Ureter (tissue), 1 donor: ENCODE data around the gene DMWD. TPM values are rescaled to one million over a fixed set of nuclear protein-coding genes. Genes with fewer than 3 reads are reported as not detected.

ENCODE experiments used
- DNase-seq: peaks from one replicate; pipeline ENCODE4 v3.0.0-alpha.2; 2020; ENCODE audit warnings: low spot score
- total RNA-seq: library from RNA; stranded (reverse); gene quantifications from one replicate; pipeline ENCODE4 v1.2.4, GENCODE V29; 2023
- donor health status: DM: yes; HTN: yes; CAD: no.

Gene DMWD
- 64.2 TPM for total RNA-seq

GRCh38 chr19:45792470-45793177, at the start of gene DMWD:
Gene DMWD, minus strand, starts transcription at chr19:45792845. Its CDS starts 89 bp downstream, at chr19:45792756.
- peak; percentile 100 for DNase-seq

DNA sequence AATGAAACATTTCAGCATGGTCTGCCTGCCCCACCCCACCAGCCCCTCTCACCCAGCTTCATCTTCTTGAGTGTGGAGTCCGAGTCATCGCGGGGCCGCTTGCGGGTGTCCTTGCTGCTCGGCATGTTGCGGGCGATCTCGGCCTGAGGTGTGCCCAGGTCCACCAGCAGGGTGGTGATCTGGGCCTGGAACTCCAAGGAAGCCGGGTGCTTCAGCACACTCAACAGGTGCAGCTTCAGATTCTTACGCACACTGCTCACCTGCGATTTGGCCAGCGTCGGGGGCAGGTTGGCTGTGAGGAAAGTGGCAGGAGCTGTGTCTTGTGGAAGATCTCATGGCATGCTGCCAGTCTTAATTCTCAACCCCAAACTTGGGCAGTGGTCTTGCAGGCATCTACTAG, 49.6 kb upstream of the DMWD start:
- no peak for DNase-seq

DNA sequence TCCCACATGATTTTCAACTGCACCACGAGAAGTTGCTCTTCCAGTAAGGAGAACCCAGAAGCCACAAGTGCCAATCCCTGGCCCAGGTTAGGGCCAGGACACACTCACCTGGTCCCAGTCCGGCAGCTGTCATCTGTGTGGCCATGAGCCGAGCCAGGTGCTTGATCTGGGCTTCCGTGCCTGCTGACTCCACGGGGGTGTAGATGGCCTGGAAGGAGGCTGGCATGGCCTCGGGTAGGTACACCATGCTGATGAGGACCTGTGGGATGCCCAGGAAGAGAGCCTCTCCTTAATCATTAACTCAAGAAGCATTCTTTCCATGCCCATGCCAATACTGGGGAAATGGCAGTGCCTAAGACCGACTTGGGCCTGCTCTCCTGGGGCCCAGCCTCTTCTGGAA, 42.3 kb upstream of the DMWD start:
- DNase-seq: no peak

GRCh38 chr19:45828945-45829344, 36.3 kb upstream of the DMWD start:
- no peak for DNase-seq

GRCh38 chr19:45828523-45828922, 35.9 kb upstream of the DMWD start:
- DNase-seq: no peak

DNA sequence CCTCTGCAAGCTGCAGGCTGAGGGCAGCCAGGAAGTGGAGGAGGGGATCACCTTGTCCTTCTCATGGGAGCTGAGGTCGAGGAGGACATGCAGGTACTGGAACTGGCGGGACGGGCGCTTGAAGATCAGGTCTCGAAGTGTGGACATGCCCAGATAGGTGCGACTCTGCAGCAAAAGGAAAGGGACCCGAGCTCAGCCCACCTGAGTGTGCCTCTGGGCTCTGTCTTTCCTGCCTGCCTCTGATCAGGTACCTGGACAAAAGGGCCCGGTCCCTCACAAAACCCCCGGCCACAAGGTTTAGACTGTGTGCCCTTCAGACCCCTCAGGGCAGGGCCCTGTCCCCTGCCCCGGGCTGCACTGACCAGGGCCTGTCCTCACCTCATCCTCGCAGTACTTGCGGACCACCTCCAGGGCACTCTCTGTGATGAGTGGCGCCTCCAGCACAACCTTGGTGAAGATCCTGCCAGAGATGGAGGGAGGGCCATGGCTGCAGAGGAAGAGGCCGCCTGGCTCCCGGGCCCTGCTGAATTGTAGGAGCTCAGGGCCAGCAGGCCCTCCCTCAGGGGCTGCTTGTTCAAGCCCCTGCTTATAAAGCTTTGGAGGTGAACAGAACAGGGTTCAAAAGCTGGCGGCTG, 34.9 kb upstream of the DMWD start:
- DNase-seq: no peak

DNA sequence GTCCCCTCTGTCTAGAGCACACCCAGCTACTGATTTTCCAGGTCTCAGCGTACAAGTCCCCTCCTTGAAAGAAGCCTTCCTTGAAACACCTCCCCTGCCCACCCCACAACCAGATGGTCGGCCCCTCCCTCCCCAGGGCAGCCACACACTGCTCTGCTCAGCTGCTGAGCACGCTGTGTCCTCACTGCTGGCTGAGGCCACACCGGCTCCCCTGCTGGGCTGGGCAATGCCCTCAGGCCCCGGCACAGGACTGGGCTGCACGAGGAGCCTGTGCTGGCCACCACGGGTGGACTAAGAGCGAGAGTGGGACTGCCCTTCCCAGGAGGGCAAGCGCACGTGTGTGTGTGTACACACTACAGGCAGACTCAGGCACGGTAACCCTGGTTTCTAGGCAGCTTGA, 34.3 kb upstream of the DMWD start:
- DNase-seq: no peak

- DNase-seq: no peak
Measured at GRCh38 chr19:45825917-45826893, 33.6 kb upstream of the DMWD start.

DNA sequence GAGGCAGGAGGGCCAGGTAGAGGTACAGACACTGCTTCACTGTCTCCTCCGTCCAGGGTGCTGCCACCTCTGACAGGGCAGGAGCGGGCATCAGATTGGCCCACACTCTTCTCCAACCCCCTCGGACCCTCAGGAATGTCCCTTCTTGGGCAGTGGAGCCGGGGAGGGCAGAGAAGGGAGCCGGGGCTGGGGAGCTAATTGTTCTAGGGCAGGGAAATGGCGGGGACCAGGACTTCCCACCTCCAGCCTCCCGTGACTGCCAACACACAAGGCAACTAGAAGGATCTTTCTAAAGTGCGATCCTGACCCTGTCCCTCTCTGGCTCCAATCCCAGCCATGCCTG, 32.6 kb upstream of the DMWD start:
- no peak for DNase-seq

DNA sequence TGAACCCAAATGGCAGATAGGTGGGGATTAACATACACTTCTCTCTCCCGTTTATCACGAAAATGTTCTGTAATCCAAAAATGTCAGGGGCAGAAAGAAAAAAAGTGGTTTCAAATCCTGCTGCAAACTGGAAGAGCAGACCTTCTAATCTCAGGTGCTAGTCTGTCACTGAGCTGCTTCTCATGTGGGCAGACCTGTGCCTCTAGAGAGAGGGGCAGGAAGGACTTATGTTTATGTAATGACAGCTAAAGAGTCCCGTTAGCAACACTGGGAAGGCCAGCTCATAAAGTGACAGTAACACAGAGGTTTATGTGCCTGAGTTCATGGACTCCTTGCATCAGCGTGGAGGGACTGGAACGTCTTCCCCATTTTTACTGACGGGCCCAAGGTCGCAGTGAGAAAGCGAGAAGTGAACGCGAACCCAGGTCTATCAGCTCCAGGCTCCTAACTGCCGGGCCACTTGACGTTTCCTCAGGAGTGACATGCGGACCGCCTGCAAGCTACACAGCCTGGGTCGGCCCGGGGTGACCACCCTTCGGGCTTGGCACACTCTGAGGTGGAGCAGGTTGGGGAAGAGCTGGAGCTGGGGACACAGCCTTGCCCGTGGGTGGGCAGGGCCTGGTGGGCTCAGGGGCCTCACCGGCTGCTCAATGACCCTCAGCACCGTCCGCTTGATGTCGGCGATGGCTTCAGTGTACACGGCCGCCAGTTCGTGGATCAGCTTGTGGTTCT, 32.1 kb upstream of the DMWD start:
- DNase-seq: no peak

GRCh38 chr19:45824041-45824471, 31.4 kb upstream of the DMWD start:
- DNase-seq: no peak

GRCh38 chr19:45823182-45823581, 30.5 kb upstream of the DMWD start:
- DNase-seq: no peak

- DNase-seq: no peak
Measured at GRCh38 chr19:45822716-45823115, 30.1 kb upstream of the DMWD start.

- DNase-seq: no peak
Measured at GRCh38 chr19:45821570-45821969, 28.9 kb upstream of the DMWD start.

DNA sequence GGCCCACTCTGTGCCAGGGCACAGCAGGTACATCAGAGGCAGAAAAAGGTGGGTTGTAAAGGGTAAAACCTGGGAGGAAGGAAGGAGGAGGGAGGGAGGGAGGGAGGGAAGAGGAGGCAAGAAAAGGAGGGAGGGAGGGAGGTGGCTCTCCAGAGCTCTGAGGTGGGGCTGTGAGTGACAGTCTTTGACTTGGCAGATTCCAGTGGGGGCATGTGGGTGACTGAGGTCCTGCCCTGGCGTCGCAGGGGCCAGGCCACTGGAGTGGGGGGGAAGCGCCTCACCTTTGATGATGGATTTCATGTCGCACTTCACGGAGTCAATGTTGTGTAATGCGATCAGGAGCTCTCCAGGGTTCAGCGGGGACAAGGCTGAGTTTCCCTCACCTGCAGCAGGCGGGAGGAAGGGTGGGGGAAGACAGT, 28.5 kb upstream of the DMWD start:
- no peak for DNase-seq

DNA sequence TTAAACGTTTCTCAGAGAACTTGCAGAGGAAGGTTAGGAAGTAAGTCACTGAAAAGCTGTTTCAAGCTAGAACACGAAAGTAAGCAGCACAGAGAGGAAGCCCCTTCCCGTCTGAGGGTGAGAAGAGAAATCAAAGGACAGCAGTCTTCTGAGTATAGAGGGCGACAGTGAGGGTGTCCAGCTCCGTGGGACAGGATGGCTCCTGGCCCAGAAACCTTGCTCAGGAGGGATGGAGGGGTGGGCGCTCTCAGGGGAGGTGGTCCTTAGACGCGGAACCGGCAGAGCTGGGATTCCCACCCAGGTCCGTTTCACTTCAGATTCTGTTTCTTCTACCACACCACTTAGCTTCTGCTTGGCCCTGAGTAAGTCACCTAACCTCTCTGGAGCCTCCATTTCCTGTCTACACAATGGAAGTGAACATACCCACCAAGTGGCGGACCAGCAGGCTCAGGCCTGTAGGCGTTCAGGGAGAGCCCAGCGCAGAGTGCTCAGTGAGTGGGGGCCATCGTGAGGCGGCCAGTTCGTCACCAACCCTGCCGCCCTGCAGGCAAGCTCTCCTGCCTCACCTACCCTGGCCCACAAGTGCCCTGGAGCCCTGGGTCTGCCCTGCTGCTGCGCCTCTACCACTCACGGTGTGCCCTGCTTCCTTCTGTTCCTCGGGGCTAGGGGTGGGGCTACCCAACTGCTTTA, 27.9 kb upstream of the DMWD start:
- no peak for DNase-seq

DNA sequence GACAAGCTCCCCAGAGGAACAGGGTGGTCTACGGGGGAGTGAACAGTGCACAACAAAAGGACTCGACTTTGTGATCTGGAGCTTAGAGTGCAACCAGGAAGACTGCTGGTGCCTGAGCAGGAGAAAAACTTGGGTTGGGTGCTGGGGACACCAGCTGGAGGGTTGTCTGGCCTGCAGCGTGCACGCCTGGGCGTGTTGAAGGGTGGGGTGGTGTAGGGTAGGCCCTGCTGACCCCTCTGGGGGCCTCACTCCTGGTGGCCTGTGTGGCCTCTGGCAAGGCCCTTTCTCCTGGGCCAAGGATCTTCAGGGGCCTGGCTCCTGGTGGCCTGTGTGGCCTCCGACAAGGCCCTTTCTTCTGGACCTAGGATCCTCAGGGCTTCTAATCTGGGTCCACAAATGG, 27.1 kb upstream of the DMWD start:
- no peak for DNase-seq

GRCh38 chr19:45817725-45818301, 25.2 kb upstream of the DMWD start:
- DNase-seq: no peak

GRCh38 chr19:45817010-45817724, 24.5 kb upstream of the DMWD start:
- DNase-seq: peak; percentile 94
